Measurements from ENCODE around the gene DTNB.
"Not testable (repeated sequence)": the region's sequence is repeated elsewhere in the genome, so short reads cannot be mapped to it uniquely, and the experiment has no call there.

The DTNB gene

DNA sequence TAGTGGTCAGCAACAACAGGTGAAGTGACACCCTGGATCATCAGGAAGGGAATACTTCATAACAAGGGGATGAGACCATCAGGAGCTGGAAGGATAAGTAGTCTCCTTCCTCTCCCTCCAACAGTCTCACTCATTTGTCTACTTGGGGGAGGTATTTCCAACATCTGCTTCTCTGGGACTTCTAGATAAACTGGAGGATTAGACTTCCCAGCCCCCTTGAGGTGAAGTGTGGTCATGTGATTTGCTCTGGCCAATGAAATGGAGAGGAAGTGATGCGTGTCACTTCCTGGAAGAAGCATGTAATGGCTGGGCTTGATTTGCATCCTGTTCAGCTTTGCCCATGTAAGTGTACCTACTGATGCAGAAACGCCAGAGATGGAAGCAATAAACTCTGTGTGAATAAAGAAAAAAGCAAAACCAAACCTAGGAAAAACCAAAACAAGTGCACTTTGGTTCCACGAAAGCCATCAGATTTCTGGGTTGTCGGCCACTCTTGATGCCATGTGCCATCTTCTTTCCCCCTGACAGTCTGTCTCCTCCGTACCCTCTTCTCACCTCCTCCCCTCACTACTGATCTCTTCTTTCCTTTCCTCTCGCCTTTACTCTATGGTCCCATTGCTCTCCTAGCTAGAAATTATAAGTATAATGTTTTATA, 255.5 kb downstream of the DTNB start:
- no peak overlapping the region for H3K4me3 ChIP-seq (replicated peaks; ENCODE audit: low read depth, low read length)
- no peak for DNase-seq (ENCODE audit: low read depth)
- no peak for TF ChIP-seq CTCF (IDR thresholded peaks at IDR 0.05; ENCODE audit: low read length, missing control alignments)

GRCh38 chr2:25416674-25417073, 256.7 kb downstream of the DTNB start:
- H3K4me3 ChIP-seq (replicated peaks; ENCODE audit: low read depth, low read length), result no peak overlapping the region
- DNase-seq (ENCODE audit: low read depth), result no peak
- no peak for TF ChIP-seq CTCF (IDR thresholded peaks at IDR 0.05; ENCODE audit: low read length, missing control alignments)

DNA sequence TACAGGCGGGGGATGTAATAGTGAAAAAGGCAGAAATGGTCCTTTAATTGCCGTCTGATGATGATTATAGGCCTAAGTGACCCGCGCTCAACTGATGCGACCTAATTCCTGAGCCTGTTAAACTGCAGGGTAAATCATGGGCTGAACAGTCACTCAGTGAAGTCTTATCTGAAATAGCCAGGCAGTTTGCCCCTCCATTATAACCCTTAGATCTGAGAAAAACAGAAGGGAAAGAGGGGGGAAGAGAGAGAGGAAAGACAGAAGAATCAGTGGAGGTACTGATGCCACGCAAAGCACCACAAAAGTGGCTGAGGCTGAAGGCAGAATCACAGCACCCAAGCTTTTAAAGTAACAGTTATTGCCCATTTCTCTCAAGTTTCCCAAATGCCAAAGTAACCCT, 258.6 kb downstream of the DTNB start:
- no peak for DNase-seq (ENCODE audit: low read depth)
- TF ChIP-seq CTCF (IDR thresholded peaks at IDR 0.05; ENCODE audit: low read length, missing control alignments), result no peak
- no peak overlapping the region for H3K4me3 ChIP-seq (replicated peaks; ENCODE audit: low read depth, low read length)

- H3K4me3 ChIP-seq (replicated peaks; ENCODE audit: low read depth, low read length); DNase-seq (ENCODE audit: low read depth): not testable (repeated sequence)
Observed at GRCh38 chr2:25413409-25413808, 260.0 kb downstream of the DTNB start.

GRCh38 chr2:25411753-25412152, 261.6 kb downstream of the DTNB start:
- no peak for DNase-seq (ENCODE audit: low read depth)
- no peak overlapping the region for H3K4me3 ChIP-seq (replicated peaks; ENCODE audit: low read depth, low read length)
- TF ChIP-seq CTCF (IDR thresholded peaks at IDR 0.05; ENCODE audit: low read length, missing control alignments), result no peak

DNA sequence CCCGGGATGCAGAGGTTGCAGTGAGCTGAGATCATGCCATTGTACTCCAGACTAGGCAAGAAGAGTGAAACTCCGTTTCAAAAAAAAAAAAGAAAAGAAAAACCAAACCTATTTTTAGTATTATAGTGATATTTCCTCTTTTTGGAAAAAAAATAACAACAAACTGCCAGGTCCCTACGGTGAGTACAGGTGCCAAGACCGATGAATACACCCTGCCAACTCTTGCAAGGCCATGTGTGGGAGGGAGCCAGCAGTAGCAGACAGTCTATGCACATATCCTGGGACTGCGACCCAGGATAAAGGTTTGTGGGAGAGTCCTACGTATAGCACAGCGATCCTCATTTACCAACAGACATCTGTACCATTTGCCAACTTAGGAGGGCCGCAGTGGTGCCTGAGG, 262.1 kb downstream of the DTNB start:
- TF ChIP-seq CTCF (IDR thresholded peaks at IDR 0.05; ENCODE audit: low read length, missing control alignments), result no peak
- DNase-seq (ENCODE audit: low read depth), result no peak
- no peak overlapping the region for H3K4me3 ChIP-seq (replicated peaks; ENCODE audit: low read depth, low read length)

- no peak overlapping the region for H3K4me3 ChIP-seq (replicated peaks; ENCODE audit: low read depth, low read length)
- no peak for DNase-seq (ENCODE audit: low read depth)
- TF ChIP-seq CTCF (IDR thresholded peaks at IDR 0.05; ENCODE audit: low read length, missing control alignments), result no peak
Observed at GRCh38 chr2:25410370-25410769, 263.0 kb downstream of the DTNB start.

All from fibroblast of pulmonary artery (primary cell).